H1 (cell line): ENCODE data around the gene TRAPPC12. TPM values are rescaled to one million over a fixed set of nuclear protein-coding genes. Genes with fewer than 3 reads are reported as not detected.
"Not testable (repeated sequence)": the region's sequence is repeated elsewhere in the genome, so short reads cannot be mapped to it uniquely, and the experiment has no call there.

Source experiments
- CTCF ChIA-PET: fragments of 300-600 bp; sonication (Branson Sonifier 250); formaldehyde crosslinking; loops from one replicate; lab custom pipeline; 2021; ENCODE audit not compliant: partially characterized antibody; lab: Charles Lee
- POLR2A ChIA-PET: fragments of 300-600 bp; sonication (Branson Sonifier 250); formaldehyde crosslinking; loops from one replicate; lab custom pipeline; 2021; ENCODE audit warnings: inconsistent platforms; ENCODE audit not compliant: partially characterized antibody; lab: Charles Lee
- DNase-seq, 2 experiments: peaks; one replicate each; pipeline versions ENCODE4 v3.0.0 to v3.0.0-alpha.2; 2010 to 2022; ENCODE audit warnings: low spot score in 2 of 2, low read depth in 1 of 2, mixed read lengths in 1 of 2
- FAIRE-seq: peaks from 2 replicates; lab custom pipeline; 2011; peaks lifted over from hg19 to GRCh38; lab: Jason Lieb, UNC
- H2AFZ ChIP-seq: 2 replicates; pipeline ENCODE4 v1.8.1; 2012; ENCODE audit warnings: low read length, inconsistent platforms
- H2AK5ac ChIP-seq: 2 replicates; pipeline ENCODE4 v1.6.1; 2013; ENCODE audit warnings: low read depth, low read length
- H2BK120ac ChIP-seq: replicated peaks from 2 replicates; pipeline ENCODE3; 2013; ENCODE audit warnings: low read depth, low read length, inconsistent platforms
- H2BK12ac ChIP-seq: 2 replicates; pipeline ENCODE4 v1.6.1; 2013; ENCODE audit warnings: low read depth, low read length
- H2BK15ac ChIP-seq: 2 replicates; pipeline ENCODE4 v1.6.1; 2013; ENCODE audit warnings: low read length
- H2BK20ac ChIP-seq: 2 replicates; pipeline ENCODE4 v1.6.1; 2013; ENCODE audit warnings: low read length
- H2BK5ac ChIP-seq: 2 replicates; pipeline ENCODE4 v1.6.1; 2013; ENCODE audit warnings: low read depth, low read length
- H3K14ac ChIP-seq: 2 replicates; pipeline ENCODE4 v1.6.1; 2013; ENCODE audit warnings: inconsistent platforms; ENCODE audit not compliant: insufficient read length
- H3K18ac ChIP-seq: 2 replicates; pipeline ENCODE4 v1.6.1; 2013; ENCODE audit warnings: low read length; ENCODE audit errors: extremely low read depth
- H3K23ac ChIP-seq: 2 replicates; pipeline ENCODE4 v1.6.1; 2013; ENCODE audit warnings: inconsistent platforms; ENCODE audit not compliant: insufficient read length
- H3K23me2 ChIP-seq: 2 replicates; pipeline ENCODE4 v1.6.1; 2013; ENCODE audit warnings: low read depth, low read length
- H3K27ac ChIP-seq: 2 replicates; pipeline ENCODE4 v1.6.1; 2011; ENCODE audit warnings: low read depth, low read length, inconsistent platforms
- H3K27me3 ChIP-seq, 4 experiments: replicated peaks in 1 of 4; 1 replicate in 1 of 4; 2 replicates in 3 of 4; pipeline versions ENCODE4 v1.6.1 to v1.8.1; 2011 to 2013; ENCODE audit warnings: low read length in 3 of 4, mild to moderate bottlenecking in 3 of 4, inconsistent platforms in 2 of 4, mixed read lengths in 2 of 4, moderate library complexity in 1 of 4; ENCODE audit not compliant: control insufficient read depth in 3 of 4, insufficient read depth in 3 of 4; ENCODE audit errors: extremely low read depth in 1 of 4
- H3K36me3 ChIP-seq, 4 experiments: 2 replicates each; pipeline versions ENCODE4 v1.6.1 to v1.8.1; 2011 to 2013; ENCODE audit warnings: mild to moderate bottlenecking in 4 of 4, low read length in 3 of 4, moderate library complexity in 2 of 4, control low read depth in 1 of 4, inconsistent platforms in 1 of 4; ENCODE audit not compliant: insufficient read depth in 4 of 4, control insufficient read depth in 2 of 4
- H3K4ac ChIP-seq: replicated peaks from 2 replicates; pipeline ENCODE3; 2013; ENCODE audit warnings: low read length, low read depth, mixed read lengths, inconsistent platforms; ENCODE audit not compliant: insufficient read length
- H3K4me1 ChIP-seq, 4 experiments: replicated peaks in 1 of 4; 1 replicate in 1 of 4; 2 replicates in 3 of 4; pipeline versions ENCODE4 v1.6.1 to v1.8.1; 2011 to 2013; ENCODE audit warnings: low read length in 3 of 4, inconsistent platforms in 2 of 4, mixed read lengths in 1 of 4; ENCODE audit not compliant: insufficient read depth in 4 of 4, control insufficient read depth in 3 of 4
- H3K4me2 ChIP-seq, 2 experiments: 2 replicates each; pipeline versions ENCODE4 v1.6.1 to v1.8.1; 2011 to 2013; ENCODE audit warnings: low read depth in 2 of 2, low read length in 2 of 2, control low read depth in 1 of 2, inconsistent platforms in 1 of 2, mild to moderate bottlenecking in 1 of 2; ENCODE audit not compliant: insufficient read depth in 1 of 2
- H3K4me3 ChIP-seq, 4 experiments: fragments of 200-600, 300-600 bp in 1 of 4; sonication (generic), shearing (Covaris generic), sonication (Bioruptor Twin) in 1 of 4; 2 replicates each; pipeline versions ENCODE4 v1.5.1 to v1.8.1; 2011 to 2016; ENCODE audit warnings: low read length in 4 of 4, low read depth in 3 of 4, control low read depth in 2 of 4, inconsistent platforms in 2 of 4, mild to moderate bottlenecking in 2 of 4, mixed read lengths in 1 of 4, moderate library complexity in 1 of 4; ENCODE audit not compliant: insufficient read depth in 2 of 4; ENCODE audit errors: extremely low read depth in 1 of 4
- H3K56ac ChIP-seq: replicated peaks from 2 replicates; pipeline ENCODE3; 2013; ENCODE audit warnings: low read depth, mild to moderate bottlenecking, mixed read lengths, low read length, inconsistent platforms; ENCODE audit not compliant: insufficient read length
- H3K79me1 ChIP-seq: 2 replicates; pipeline ENCODE4 v1.6.1; 2013; ENCODE audit warnings: low read depth, low read length, control low read depth
- H3K79me2 ChIP-seq, 2 experiments: 2 replicates each; pipeline versions ENCODE4 v1.6.1 to v1.8.1; 2012 to 2013; ENCODE audit warnings: low read length in 2 of 2, mild to moderate bottlenecking in 2 of 2, inconsistent platforms in 1 of 2; ENCODE audit not compliant: insufficient read depth in 2 of 2, control insufficient read depth in 1 of 2
- H3K9ac ChIP-seq, 4 experiments: replicated peaks in 1 of 4; 1 replicate in 1 of 4; 2 replicates in 3 of 4; pipeline versions ENCODE4 v1.6.1 to v1.8.1; 2011 to 2013; ENCODE audit warnings: low read depth in 3 of 4, low read length in 3 of 4, control low read depth in 2 of 4, mild to moderate bottlenecking in 2 of 4, moderate library complexity in 2 of 4, inconsistent platforms in 1 of 4; ENCODE audit errors: extremely low read depth in 1 of 4
- H3K9me3 ChIP-seq, 2 experiments: 2 replicates each; pipeline versions ENCODE4 v1.6.1 to v1.8.1; 2012 to 2013; ENCODE audit warnings: mild to moderate bottlenecking in 2 of 2, moderate library complexity in 2 of 2, control low read depth in 1 of 2, inconsistent platforms in 1 of 2, low read depth in 1 of 2, low read length in 1 of 2, mixed read lengths in 1 of 2; ENCODE audit not compliant: insufficient read depth in 2 of 2
- H4K20me1 ChIP-seq, 2 experiments: replicated peaks in 1 of 2; 2 replicates each; pipeline versions ENCODE3 to v1.8.1; 2011 to 2013; ENCODE audit warnings: inconsistent platforms in 2 of 2, low read length in 2 of 2, mild to moderate bottlenecking in 1 of 2; ENCODE audit not compliant: insufficient read depth in 2 of 2, control insufficient read depth in 1 of 2
- H4K5ac ChIP-seq: 2 replicates; pipeline ENCODE4 v1.6.1; 2013; ENCODE audit warnings: low read length, low read depth, mixed read lengths, inconsistent platforms; ENCODE audit not compliant: insufficient read length
- H4K8ac ChIP-seq: 2 replicates; pipeline ENCODE4 v1.8.0; 2013; ENCODE audit warnings: mild to moderate bottlenecking, moderate library complexity, low read length, inconsistent platforms; ENCODE audit not compliant: insufficient read depth; ENCODE audit errors: extremely low read depth
- H4K91ac ChIP-seq: replicated peaks from 2 replicates; pipeline ENCODE3; 2013; ENCODE audit warnings: low read length, mixed read lengths, inconsistent platforms; ENCODE audit not compliant: insufficient read length
- WGBS, 2 experiments: shearing (Covaris generic) in 1 of 2; methylation state at CpG; one replicate each; pipeline versions ENCODE4 v1.1.6 to v1.1.7; 2013 to 2015; ENCODE audit warnings: low lambda C conversion rate in 2 of 2, mixed read lengths in 2 of 2, inconsistent platforms in 1 of 2, low coverage in 1 of 2, missing lambda C conversion rate in 1 of 2; ENCODE audit not compliant: insufficient replicate concordance in 2 of 2, insufficient coverage in 1 of 2, insufficient read length in 1 of 2; ENCODE audit errors: extremely low coverage in 1 of 2, missing lambda C conversion rate in 1 of 2; 5-methylcytosine and 5-hydroxymethylcytosine counted together
- polyA plus RNA-seq, 7 experiments: library from polyadenylated mRNA; depleted of rRNA in 3 of 7; stranded (reverse) in 5 of 7; unstranded in 2 of 7; fragments of >200 nt in 5 of 7; fragments of 200-250 nt in 2 of 7; gene quantifications; 1 replicate in 5 of 7; 2 replicates in 1 of 7; 4 replicates in 1 of 7; pipeline versions ENCODE4 v1.2.1 to v1.2.3, GENCODE V29; 2011 to 2013; ENCODE audit warnings: missing spikeins in 2 of 7, mixed read lengths in 2 of 7
- total RNA-seq: library from RNA; stranded (reverse); fragmentation: NEBNext Ultra II Directional; extraction: Animal tissue kit (Norgen Biotek cat#: 25700); gene quantifications from 2 replicates; pipeline ENCODE4 v1.2.1, GENCODE V29; 2021

The TRAPPC12 gene
- total and polyA plus RNA-seq, 2 of the 8 experiments (the other 6 are each of a cell fraction or from before 2014, with no cell fraction given), result 35.0 to 67.3 TPM

GRCh38 chr2:3448441-3448911 lies 69.0 kb downstream of the TRAPPC12 start:
- H2AFZ ChIP-seq, H3K9ac ChIP-seq, H4K5ac ChIP-seq, H3K18ac ChIP-seq, H3K14ac ChIP-seq, H4K8ac ChIP-seq, H4K20me1 ChIP-seq, H3K4me3 ChIP-seq, H2BK15ac ChIP-seq, H2AK5ac ChIP-seq, H4K91ac ChIP-seq, H3K9me3 ChIP-seq, H3K56ac ChIP-seq, H2BK12ac ChIP-seq, H2BK120ac ChIP-seq, H3K23me2 ChIP-seq, H3K79me2 ChIP-seq, H3K79me1 ChIP-seq, H3K4ac ChIP-seq, FAIRE-seq, H3K27me3 ChIP-seq, H2BK5ac ChIP-seq, H3K4me1 ChIP-seq, H3K23ac ChIP-seq, H3K27ac ChIP-seq, H2BK20ac ChIP-seq, H3K4me2 ChIP-seq: not testable (repeated sequence)
- H3K36me3 ChIP-seq, result peaks cover 6 to 14% (median 10%) of the 10 kb centered on the region in 4 experiments; a peak in 6 of 8 replicates
- POLR2A ChIA-PET, result interaction anchor here (0.6 to 1.0 kb wide), 3 partner anchors 10 to 134 kb away, joined by 3 read pairs; no protein-coding TSS in a partner anchor
- 87% methylated on average over 35 of the region's 35 CpGs; no CpG with 5 or more reads in 1 of the 2 experiments for WGBS, 2 experiments
- DNase-seq, result peak in 1 of 2 experiments; percentile 41
- CTCF ChIA-PET, result interaction anchor here (1.3 to 4.8 kb wide), 4 partner anchors 8 to 25 kb away, joined by 3 to 23 read pairs (median 13); no protein-coding TSS in a partner anchor
